C4-2B (cell line): ENCODE data around the gene PARP12.

Experiments
- H3K27ac ChIP-seq: fragments of 450-650 bp; 2 replicates; pipeline ENCODE4 v1.5.1; 2017
- ZFX ChIP-seq: fragments of 450-650 bp; IDR thresholded peaks from 2 replicates; pipeline ENCODE4 v1.6.1; 2017
- TF ChIP-seq, protein P1 (sequence below): fragments of 450-650 bp; conservative IDR thresholded peaks from 2 replicates; pipeline ENCODE4 v1.5.1; 2017; ENCODE audit warnings: mild to moderate bottlenecking

The PARP12 gene

DNA sequence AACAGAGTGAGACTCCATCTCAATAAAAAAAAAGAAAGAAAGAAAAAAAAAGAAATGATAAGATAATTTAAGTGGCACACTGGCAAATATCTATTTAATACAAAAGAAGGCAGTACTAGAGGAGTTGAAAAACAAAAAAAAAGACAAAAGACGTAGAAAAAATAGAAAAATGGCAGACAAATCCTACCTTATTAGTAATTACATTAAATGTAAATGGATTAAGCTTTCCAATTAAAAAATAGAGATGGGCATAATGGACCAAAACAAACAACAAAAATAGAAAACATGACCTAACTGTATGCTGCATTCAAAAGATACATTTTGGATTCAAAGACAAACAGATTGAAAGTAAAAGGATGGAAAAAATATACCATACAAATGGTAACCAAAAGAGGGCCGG lies 5.3 kb upstream of the PARP12 start:
- H3K27ac ChIP-seq, result no peak overlapping the region
- TF ChIP-seq ZFX, result no peak
- TF ChIP-seq, protein P1, sequence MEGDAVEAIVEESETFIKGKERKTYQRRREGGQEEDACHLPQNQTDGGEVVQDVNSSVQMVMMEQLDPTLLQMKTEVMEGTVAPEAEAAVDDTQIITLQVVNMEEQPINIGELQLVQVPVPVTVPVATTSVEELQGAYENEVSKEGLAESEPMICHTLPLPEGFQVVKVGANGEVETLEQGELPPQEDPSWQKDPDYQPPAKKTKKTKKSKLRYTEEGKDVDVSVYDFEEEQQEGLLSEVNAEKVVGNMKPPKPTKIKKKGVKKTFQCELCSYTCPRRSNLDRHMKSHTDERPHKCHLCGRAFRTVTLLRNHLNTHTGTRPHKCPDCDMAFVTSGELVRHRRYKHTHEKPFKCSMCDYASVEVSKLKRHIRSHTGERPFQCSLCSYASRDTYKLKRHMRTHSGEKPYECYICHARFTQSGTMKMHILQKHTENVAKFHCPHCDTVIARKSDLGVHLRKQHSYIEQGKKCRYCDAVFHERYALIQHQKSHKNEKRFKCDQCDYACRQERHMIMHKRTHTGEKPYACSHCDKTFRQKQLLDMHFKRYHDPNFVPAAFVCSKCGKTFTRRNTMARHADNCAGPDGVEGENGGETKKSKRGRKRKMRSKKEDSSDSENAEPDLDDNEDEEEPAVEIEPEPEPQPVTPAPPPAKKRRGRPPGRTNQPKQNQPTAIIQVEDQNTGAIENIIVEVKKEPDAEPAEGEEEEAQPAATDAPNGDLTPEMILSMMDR, result no peak

DNA sequence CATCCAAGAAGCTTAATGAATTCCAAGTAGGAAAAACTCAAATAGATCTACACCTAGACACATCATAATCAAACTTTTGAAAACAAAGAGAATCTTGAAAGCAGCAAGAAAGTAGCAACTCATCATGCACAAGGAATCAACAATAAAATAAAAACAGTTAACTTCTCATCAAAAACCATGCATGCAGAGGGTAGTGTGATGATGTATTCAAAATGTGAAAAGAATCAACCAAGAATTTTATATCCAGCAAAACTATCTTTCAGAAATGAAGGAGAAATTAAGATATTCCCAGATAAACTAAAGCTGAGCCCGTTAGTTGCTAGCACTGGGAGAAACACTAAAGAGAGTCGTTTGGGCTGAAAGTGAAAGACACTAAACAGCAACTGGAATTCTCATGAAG lies 4.3 kb upstream of the PARP12 start:
- TF ChIP-seq ZFX, result no peak
- TF ChIP-seq, protein P1, result no peak
- no peak overlapping the region for H3K27ac ChIP-seq

DNA sequence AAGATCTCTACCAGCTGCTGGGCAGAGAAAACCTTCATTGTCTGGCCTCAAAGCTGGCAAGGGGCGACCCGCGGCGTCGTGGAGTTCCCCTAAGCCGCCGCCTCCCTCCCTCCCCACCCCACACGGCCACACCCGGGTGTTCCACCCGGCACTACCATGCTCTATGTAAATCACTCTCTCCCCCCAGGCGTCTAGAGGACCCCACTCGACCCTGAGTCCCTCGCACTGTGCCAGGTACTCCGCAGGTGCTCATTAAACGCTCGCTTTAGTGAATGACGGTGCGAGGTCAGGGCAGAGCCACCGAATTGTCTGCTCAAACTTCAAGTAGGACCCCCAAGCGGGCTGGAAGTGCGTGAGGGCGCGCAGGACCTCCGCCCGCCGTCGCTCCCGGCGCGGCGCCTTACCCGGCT lies 628 bp downstream of the PARP12 start:
- TF ChIP-seq, protein P1, result no peak
- no peak for TF ChIP-seq ZFX
- H3K27ac ChIP-seq, result peak overlapping the region; percentile 71

DNA sequence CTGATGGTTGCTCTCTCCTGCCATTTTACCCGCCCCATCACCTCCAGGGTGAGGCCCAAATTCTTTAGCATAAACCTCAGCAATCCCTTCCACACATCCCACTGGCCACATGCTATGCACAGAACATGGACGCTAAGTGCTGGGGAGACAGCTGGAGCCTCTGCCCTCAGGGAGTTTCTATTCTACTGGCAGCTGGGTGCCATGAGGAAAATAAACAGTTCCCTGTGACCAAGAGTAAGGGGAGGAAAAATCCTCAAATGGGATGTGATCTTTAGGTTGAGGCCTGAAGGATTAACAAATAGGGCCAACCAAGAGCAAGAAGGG lies 1.2 kb downstream of the PARP12 start:
- TF ChIP-seq, protein P1, result no peak
- TF ChIP-seq ZFX, result no peak
- peak overlapping the region; percentile 71 for H3K27ac ChIP-seq

DNA sequence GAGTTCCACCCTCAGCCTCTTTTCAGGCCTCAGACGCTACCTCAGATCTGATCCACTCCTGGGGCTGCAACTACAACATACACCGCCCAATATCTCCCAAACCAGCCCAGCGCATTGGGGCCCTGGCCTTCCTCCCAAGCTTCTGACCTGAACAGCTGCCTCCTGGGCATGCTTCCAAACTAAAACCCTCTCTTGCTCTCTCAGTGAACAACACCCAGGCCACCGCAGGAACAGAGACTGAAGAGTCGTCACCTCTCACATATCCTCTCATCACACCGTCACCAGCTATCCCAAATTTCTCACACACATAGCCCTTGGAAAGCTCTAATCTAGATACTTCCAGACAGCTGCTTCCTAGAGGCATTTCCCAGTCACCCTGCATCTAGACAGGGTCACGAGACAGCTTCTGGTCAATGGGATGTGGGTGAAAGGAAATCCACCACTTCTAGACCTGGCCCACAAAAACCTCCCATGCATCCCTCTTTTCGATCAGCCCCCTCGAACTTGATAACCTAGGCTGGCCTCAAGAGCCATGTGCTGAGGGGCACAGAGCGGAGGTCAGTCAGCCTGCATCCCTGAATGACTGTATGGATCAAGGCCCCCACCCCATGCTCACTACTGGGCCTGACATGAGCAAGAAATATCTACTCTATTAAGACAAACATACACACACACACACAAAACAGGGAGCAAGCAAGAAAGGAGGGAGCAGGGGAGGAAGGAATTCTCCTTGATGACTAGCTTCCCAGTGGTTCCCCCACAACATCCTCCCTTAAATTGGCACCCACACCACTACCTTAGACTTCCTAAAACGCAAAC lies 1.8 kb downstream of the PARP12 start:
- H3K27ac ChIP-seq, result no peak overlapping the region
- TF ChIP-seq ZFX, result no peak
- TF ChIP-seq, protein P1, result no peak

DNA sequence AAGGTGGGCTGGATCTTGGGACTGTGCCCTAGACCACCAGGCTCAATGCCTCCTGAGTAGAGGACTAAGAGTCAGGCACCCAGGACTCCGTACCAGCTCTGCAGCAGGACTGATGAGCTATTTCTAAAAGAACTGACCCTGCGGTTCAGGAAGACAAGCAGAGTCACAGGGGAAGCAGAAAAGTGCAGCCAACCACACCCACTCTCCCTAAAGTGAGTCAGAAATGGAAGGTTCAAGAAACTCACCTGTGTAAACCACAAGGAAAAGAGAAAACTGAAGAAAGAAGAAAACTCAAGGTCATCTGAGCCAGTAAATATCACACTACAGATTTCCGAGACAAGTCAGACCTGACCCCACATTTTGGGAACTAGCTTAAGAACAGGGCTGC lies 2.5 kb downstream of the PARP12 start:
- no peak for TF ChIP-seq ZFX
- TF ChIP-seq, protein P1, result no peak
- 0 out of 2 replicates have a peak overlapping the region, but pooled peaks have one; percentile 11 for H3K27ac ChIP-seq

DNA sequence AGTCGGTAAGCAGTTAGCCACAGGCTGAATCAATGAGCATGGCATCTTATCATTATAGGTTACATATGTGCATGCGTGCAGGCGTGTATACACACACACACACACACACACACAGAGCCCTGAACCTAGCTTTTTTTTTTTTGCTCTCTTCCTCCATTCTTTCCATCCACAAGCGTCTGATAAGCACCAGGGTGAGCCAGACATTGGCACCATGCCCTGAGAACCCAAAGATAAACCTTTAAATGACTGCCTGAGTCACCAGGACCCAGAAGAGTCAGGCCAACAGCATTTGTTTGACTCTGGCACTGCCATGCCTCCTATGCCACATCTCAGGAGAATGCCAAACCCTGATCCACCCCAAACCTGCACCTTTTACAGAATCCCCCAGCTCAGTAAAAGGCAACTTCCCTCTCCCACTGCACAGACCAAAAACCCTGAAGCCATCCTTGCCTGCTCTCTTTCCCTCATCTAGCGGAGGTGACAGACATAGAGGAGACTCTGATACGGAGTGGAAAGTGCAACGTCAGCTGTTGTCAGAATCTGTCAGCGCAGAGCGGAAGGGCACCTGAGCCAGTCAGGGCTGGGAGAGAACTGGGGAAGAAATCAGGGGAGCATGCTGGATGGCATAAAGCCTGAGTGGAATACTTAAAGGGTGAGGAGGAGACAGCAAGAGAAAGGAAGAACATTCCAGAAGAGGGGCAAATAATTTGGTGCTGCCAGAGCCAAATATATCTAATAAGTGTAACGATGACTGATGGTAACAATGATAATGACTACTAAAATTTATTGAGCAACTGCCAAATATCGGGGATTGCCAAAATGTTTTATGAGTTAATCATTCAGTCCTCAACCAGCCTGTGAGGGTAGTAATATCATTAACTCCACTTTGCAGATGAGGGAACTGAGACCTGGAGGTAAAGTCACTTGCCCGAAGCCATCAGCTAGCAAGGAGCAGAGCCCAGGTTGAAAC lies 3.2 kb downstream of the PARP12 start:
- TF ChIP-seq, protein P1, result no peak
- no peak for TF ChIP-seq ZFX
- H3K27ac ChIP-seq, result peak overlapping the region; percentile 11; the same call in 1 of the 2 replicates
